ENCODE data around the gene CRAMP1. TPM values are rescaled to one million over a fixed set of nuclear protein-coding genes. Genes with fewer than 3 reads are reported as not detected.

CRAMP1 gene
- total RNA-seq, 6 donors from 2014 or later = 16.3 to 57.6 (median 20.6) TPM

DNA sequence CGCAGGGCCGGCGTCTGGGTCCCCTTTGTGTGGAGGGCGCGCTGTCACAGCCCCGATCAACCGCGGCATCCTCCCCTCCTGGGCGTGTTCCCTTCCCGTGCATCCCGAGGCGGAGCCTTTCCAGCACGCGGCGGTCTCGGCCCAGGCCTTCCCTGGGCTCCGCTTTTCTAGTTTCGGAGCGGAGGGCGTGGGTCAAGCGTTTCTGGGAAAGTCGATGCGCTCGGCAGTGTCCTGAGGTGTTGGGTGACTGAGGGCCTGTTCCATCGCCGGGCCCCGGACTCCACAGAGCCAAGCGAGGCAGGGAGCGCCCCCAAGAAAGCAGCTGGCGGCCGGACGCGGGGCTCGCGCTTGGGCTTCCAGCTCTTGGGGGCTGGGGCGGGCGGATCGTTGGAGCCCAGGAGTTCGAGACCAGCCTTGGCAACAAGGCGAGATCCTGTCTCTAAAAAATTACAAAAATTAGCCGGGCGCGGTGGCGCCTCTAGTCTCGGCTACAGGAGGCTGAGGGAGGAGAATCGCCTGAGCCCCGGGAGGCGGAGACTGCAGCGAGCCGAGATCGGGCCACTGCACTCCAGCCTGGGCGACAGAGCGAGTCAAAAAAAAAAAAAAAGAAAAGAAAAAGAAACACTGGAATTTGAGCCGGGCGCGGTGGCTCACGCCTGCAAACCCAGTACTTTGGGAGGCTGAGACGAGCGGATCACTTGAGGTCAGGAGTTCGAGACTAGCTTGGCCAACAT is 1.1 kb upstream of the CRAMP1 start:
- Histone ChIP-seq H3K27me3 (no peaks in the 10 kb centered on the region), H3K27ac (peak overlapping the region; percentile 72 to 89 (median 84)), H3K36me3 (peaks cover 0 to 10% (median 8%) of the 10 kb centered on the region in 4 donors), H3K4me1 (peaks cover 43 to 58% (median 48%) of the 10 kb centered on the region in 4 donors), H3K4me3 (peak overlapping the region; percentile 24 to 99 (median 88)), H3K9me3 (peaks cover 0 to 6% (median 0%) of the 10 kb centered on the region in 4 donors)
- peak; percentile 31 to 51 for ATAC-seq (ENCODE audit: low FRiP score in 2 of 2)
- no peak for TF ChIP-seq POLR2AphosphoS5 (IDR thresholded peaks at IDR 0.05)
- TF ChIP-seq, protein P1, sequence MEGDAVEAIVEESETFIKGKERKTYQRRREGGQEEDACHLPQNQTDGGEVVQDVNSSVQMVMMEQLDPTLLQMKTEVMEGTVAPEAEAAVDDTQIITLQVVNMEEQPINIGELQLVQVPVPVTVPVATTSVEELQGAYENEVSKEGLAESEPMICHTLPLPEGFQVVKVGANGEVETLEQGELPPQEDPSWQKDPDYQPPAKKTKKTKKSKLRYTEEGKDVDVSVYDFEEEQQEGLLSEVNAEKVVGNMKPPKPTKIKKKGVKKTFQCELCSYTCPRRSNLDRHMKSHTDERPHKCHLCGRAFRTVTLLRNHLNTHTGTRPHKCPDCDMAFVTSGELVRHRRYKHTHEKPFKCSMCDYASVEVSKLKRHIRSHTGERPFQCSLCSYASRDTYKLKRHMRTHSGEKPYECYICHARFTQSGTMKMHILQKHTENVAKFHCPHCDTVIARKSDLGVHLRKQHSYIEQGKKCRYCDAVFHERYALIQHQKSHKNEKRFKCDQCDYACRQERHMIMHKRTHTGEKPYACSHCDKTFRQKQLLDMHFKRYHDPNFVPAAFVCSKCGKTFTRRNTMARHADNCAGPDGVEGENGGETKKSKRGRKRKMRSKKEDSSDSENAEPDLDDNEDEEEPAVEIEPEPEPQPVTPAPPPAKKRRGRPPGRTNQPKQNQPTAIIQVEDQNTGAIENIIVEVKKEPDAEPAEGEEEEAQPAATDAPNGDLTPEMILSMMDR (IDR thresholded peaks at IDR 0.05) = no peak
- no peak for TF ChIP-seq POLR2A (IDR thresholded peaks at IDR 0.05)
- TF ChIP-seq EP300 (IDR thresholded peaks at IDR 0.05) = no peak
- WGBS, 2 donors = 6 to 7% methylated on average over 24 to 50 of the region's 60 CpGs
- DNase-seq = no peak

GRCh38 chr16:1613211-1613622 is 1.1 kb downstream of the CRAMP1 start:
- 2 to 3% methylated on average over 10 to 20 of the region's 20 CpGs for WGBS, 2 donors
- peaks cover 0 to 12% (median 2%) of the 10 kb centered on the region in 4 donors for H3K36me3 ChIP-seq
- H3K9me3 ChIP-seq = peaks cover 0 to 6% (median 0%) of the 10 kb centered on the region in 4 donors
- peaks cover 51 to 73% (median 57%) of the 10 kb centered on the region in 4 donors for H3K4me1 ChIP-seq
- H3K4me3 ChIP-seq = peak overlapping the region; percentile 80 to 99 (median 88)
- TF ChIP-seq EP300 (IDR thresholded peaks at IDR 0.05) (no peak), POLR2A (IDR thresholded peaks at IDR 0.05) (no peak), POLR2AphosphoS5 (IDR thresholded peaks at IDR 0.05) (no peak)
- TF ChIP-seq, protein P1 (IDR thresholded peaks at IDR 0.05) = no peak
- H3K27me3 ChIP-seq = no peaks in the 10 kb centered on the region
- DNase-seq (no peak), ATAC-seq (ENCODE audit: low FRiP score in 2 of 2) (no peak)
- peak overlapping the region; percentile 65 to 89 (median 82) for H3K27ac ChIP-seq

GRCh38 chr16:1613728-1614455 is 1.7 kb downstream of the CRAMP1 start:
- DNase-seq (peak in 1 of 2 donors; percentile 87), ATAC-seq (ENCODE audit: low FRiP score in 2 of 2) (no peak)
- no peaks in the 10 kb centered on the region for H3K27me3 ChIP-seq
- H3K4me1 ChIP-seq = peaks cover 51 to 74% (median 57%) of the 10 kb centered on the region in 4 donors
- peaks cover 0 to 19% (median 4%) of the 10 kb centered on the region in 4 donors for H3K36me3 ChIP-seq
- H3K9me3 ChIP-seq = peaks cover 0 to 6% (median 0%) of the 10 kb centered on the region in 4 donors
- TF ChIP-seq, protein P1 (IDR thresholded peaks at IDR 0.05) = no peak
- TF ChIP-seq POLR2AphosphoS5 (IDR thresholded peaks at IDR 0.05) (no peak), EP300 (IDR thresholded peaks at IDR 0.05) (no peak)
- H3K4me3 ChIP-seq = peak overlapping the region; percentile 31 to 99 (median 88)
- H3K27ac ChIP-seq = peak overlapping the region in 2 of 4 donors; percentile 68 to 89
- WGBS, 2 donors = 1% methylated on average over 8 to 54 of the region's 72 CpGs

GRCh38 chr16:1614456-1615102 is 2.4 kb downstream of the CRAMP1 start:
- peak overlapping the region; percentile 48 to 99 (median 88) for H3K4me3 ChIP-seq
- TF ChIP-seq POLR2A (IDR thresholded peaks at IDR 0.05) = no peak
- TF ChIP-seq, protein P1 (IDR thresholded peaks at IDR 0.05) = no peak
- no peak for TF ChIP-seq POLR2AphosphoS5 (IDR thresholded peaks at IDR 0.05)
- ATAC-seq (ENCODE audit: low FRiP score in 2 of 2) (no peak), DNase-seq (peak in 1 of 2 donors; percentile 87)
- peaks cover 0 to 19% (median 4%) of the 10 kb centered on the region in 4 donors for H3K36me3 ChIP-seq
- 1 to 7% methylated on average over 2 to 16 of the region's 80 CpGs for WGBS, 2 donors
- no peaks in the 10 kb centered on the region for H3K27me3 ChIP-seq
- H3K27ac ChIP-seq = peak overlapping the region; percentile 68 to 89 (median 80)
- H3K4me1 ChIP-seq = peaks cover 48 to 72% (median 54%) of the 10 kb centered on the region in 4 donors
- peaks cover 0 to 6% (median 0%) of the 10 kb centered on the region in 4 donors for H3K9me3 ChIP-seq
